H1 (cell line): ENCODE data around the gene HOMER1. TPM values are rescaled to one million over a fixed set of nuclear protein-coding genes. Genes with fewer than 3 reads are reported as not detected.

ENCODE experiments used
- CTCF ChIA-PET: fragments of 300-600 bp; sonication (Branson Sonifier 250); formaldehyde crosslinking; loops from one replicate; lab custom pipeline; 2021; ENCODE audit not compliant: partially characterized antibody; lab: Charles Lee
- POLR2A ChIA-PET: fragments of 300-600 bp; sonication (Branson Sonifier 250); formaldehyde crosslinking; loops from one replicate; lab custom pipeline; 2021; ENCODE audit warnings: inconsistent platforms; ENCODE audit not compliant: partially characterized antibody; lab: Charles Lee
- DNase-seq, 2 experiments: peaks; one replicate each; pipeline versions ENCODE4 v3.0.0 to v3.0.0-alpha.2; 2010 to 2022; ENCODE audit warnings: low spot score in 2 of 2, low read depth in 1 of 2, mixed read lengths in 1 of 2
- FAIRE-seq: peaks from 2 replicates; lab custom pipeline; 2011; peaks lifted over from hg19 to GRCh38; lab: Jason Lieb, UNC
- H2AFZ ChIP-seq: 2 replicates; pipeline ENCODE4 v1.8.1; 2012; ENCODE audit warnings: low read length, inconsistent platforms
- H2AK5ac ChIP-seq: 2 replicates; pipeline ENCODE4 v1.6.1; 2013; ENCODE audit warnings: low read depth, low read length
- H2BK120ac ChIP-seq: replicated peaks from 2 replicates; pipeline ENCODE3; 2013; ENCODE audit warnings: low read depth, low read length, inconsistent platforms
- H2BK12ac ChIP-seq: 2 replicates; pipeline ENCODE4 v1.6.1; 2013; ENCODE audit warnings: low read depth, low read length
- H2BK15ac ChIP-seq: 2 replicates; pipeline ENCODE4 v1.6.1; 2013; ENCODE audit warnings: low read length
- H2BK20ac ChIP-seq: 2 replicates; pipeline ENCODE4 v1.6.1; 2013; ENCODE audit warnings: low read length
- H2BK5ac ChIP-seq: 2 replicates; pipeline ENCODE4 v1.6.1; 2013; ENCODE audit warnings: low read depth, low read length
- H3K14ac ChIP-seq: 2 replicates; pipeline ENCODE4 v1.6.1; 2013; ENCODE audit warnings: inconsistent platforms; ENCODE audit not compliant: insufficient read length
- H3K18ac ChIP-seq: 2 replicates; pipeline ENCODE4 v1.6.1; 2013; ENCODE audit warnings: low read length; ENCODE audit errors: extremely low read depth
- H3K23ac ChIP-seq: 2 replicates; pipeline ENCODE4 v1.6.1; 2013; ENCODE audit warnings: inconsistent platforms; ENCODE audit not compliant: insufficient read length
- H3K23me2 ChIP-seq: 2 replicates; pipeline ENCODE4 v1.6.1; 2013; ENCODE audit warnings: low read depth, low read length
- H3K27ac ChIP-seq: 2 replicates; pipeline ENCODE4 v1.6.1; 2011; ENCODE audit warnings: low read depth, low read length, inconsistent platforms
- H3K27me3 ChIP-seq, 4 experiments: replicated peaks in 1 of 4; 1 replicate in 1 of 4; 2 replicates in 3 of 4; pipeline versions ENCODE4 v1.6.1 to v1.8.1; 2011 to 2013; ENCODE audit warnings: low read length in 3 of 4, mild to moderate bottlenecking in 3 of 4, inconsistent platforms in 2 of 4, mixed read lengths in 2 of 4, moderate library complexity in 1 of 4; ENCODE audit not compliant: control insufficient read depth in 3 of 4, insufficient read depth in 3 of 4; ENCODE audit errors: extremely low read depth in 1 of 4
- H3K36me3 ChIP-seq, 4 experiments: 2 replicates each; pipeline versions ENCODE4 v1.6.1 to v1.8.1; 2011 to 2013; ENCODE audit warnings: mild to moderate bottlenecking in 4 of 4, low read length in 3 of 4, moderate library complexity in 2 of 4, control low read depth in 1 of 4, inconsistent platforms in 1 of 4; ENCODE audit not compliant: insufficient read depth in 4 of 4, control insufficient read depth in 2 of 4
- H3K4ac ChIP-seq: replicated peaks from 2 replicates; pipeline ENCODE3; 2013; ENCODE audit warnings: low read length, low read depth, mixed read lengths, inconsistent platforms; ENCODE audit not compliant: insufficient read length
- H3K4me1 ChIP-seq, 4 experiments: replicated peaks in 1 of 4; 1 replicate in 1 of 4; 2 replicates in 3 of 4; pipeline versions ENCODE4 v1.6.1 to v1.8.1; 2011 to 2013; ENCODE audit warnings: low read length in 3 of 4, inconsistent platforms in 2 of 4, mixed read lengths in 1 of 4; ENCODE audit not compliant: insufficient read depth in 4 of 4, control insufficient read depth in 3 of 4
- H3K4me2 ChIP-seq, 2 experiments: 2 replicates each; pipeline versions ENCODE4 v1.6.1 to v1.8.1; 2011 to 2013; ENCODE audit warnings: low read depth in 2 of 2, low read length in 2 of 2, control low read depth in 1 of 2, inconsistent platforms in 1 of 2, mild to moderate bottlenecking in 1 of 2; ENCODE audit not compliant: insufficient read depth in 1 of 2
- H3K4me3 ChIP-seq, 4 experiments: fragments of 200-600, 300-600 bp in 1 of 4; sonication (generic), shearing (Covaris generic), sonication (Bioruptor Twin) in 1 of 4; 2 replicates each; pipeline versions ENCODE4 v1.5.1 to v1.8.1; 2011 to 2016; ENCODE audit warnings: low read length in 4 of 4, low read depth in 3 of 4, control low read depth in 2 of 4, inconsistent platforms in 2 of 4, mild to moderate bottlenecking in 2 of 4, mixed read lengths in 1 of 4, moderate library complexity in 1 of 4; ENCODE audit not compliant: insufficient read depth in 2 of 4; ENCODE audit errors: extremely low read depth in 1 of 4
- H3K56ac ChIP-seq: replicated peaks from 2 replicates; pipeline ENCODE3; 2013; ENCODE audit warnings: low read depth, mild to moderate bottlenecking, mixed read lengths, low read length, inconsistent platforms; ENCODE audit not compliant: insufficient read length
- H3K79me1 ChIP-seq: 2 replicates; pipeline ENCODE4 v1.6.1; 2013; ENCODE audit warnings: low read depth, low read length, control low read depth
- H3K79me2 ChIP-seq, 2 experiments: 2 replicates each; pipeline versions ENCODE4 v1.6.1 to v1.8.1; 2012 to 2013; ENCODE audit warnings: low read length in 2 of 2, mild to moderate bottlenecking in 2 of 2, inconsistent platforms in 1 of 2; ENCODE audit not compliant: insufficient read depth in 2 of 2, control insufficient read depth in 1 of 2
- H3K9ac ChIP-seq, 4 experiments: replicated peaks in 1 of 4; 1 replicate in 1 of 4; 2 replicates in 3 of 4; pipeline versions ENCODE4 v1.6.1 to v1.8.1; 2011 to 2013; ENCODE audit warnings: low read depth in 3 of 4, low read length in 3 of 4, control low read depth in 2 of 4, mild to moderate bottlenecking in 2 of 4, moderate library complexity in 2 of 4, inconsistent platforms in 1 of 4; ENCODE audit errors: extremely low read depth in 1 of 4
- H3K9me3 ChIP-seq, 2 experiments: 2 replicates each; pipeline versions ENCODE4 v1.6.1 to v1.8.1; 2012 to 2013; ENCODE audit warnings: mild to moderate bottlenecking in 2 of 2, moderate library complexity in 2 of 2, control low read depth in 1 of 2, inconsistent platforms in 1 of 2, low read depth in 1 of 2, low read length in 1 of 2, mixed read lengths in 1 of 2; ENCODE audit not compliant: insufficient read depth in 2 of 2
- H4K20me1 ChIP-seq, 2 experiments: replicated peaks in 1 of 2; 2 replicates each; pipeline versions ENCODE3 to v1.8.1; 2011 to 2013; ENCODE audit warnings: inconsistent platforms in 2 of 2, low read length in 2 of 2, mild to moderate bottlenecking in 1 of 2; ENCODE audit not compliant: insufficient read depth in 2 of 2, control insufficient read depth in 1 of 2
- H4K5ac ChIP-seq: 2 replicates; pipeline ENCODE4 v1.6.1; 2013; ENCODE audit warnings: low read length, low read depth, mixed read lengths, inconsistent platforms; ENCODE audit not compliant: insufficient read length
- H4K8ac ChIP-seq: 2 replicates; pipeline ENCODE4 v1.8.0; 2013; ENCODE audit warnings: mild to moderate bottlenecking, moderate library complexity, low read length, inconsistent platforms; ENCODE audit not compliant: insufficient read depth; ENCODE audit errors: extremely low read depth
- H4K91ac ChIP-seq: replicated peaks from 2 replicates; pipeline ENCODE3; 2013; ENCODE audit warnings: low read length, mixed read lengths, inconsistent platforms; ENCODE audit not compliant: insufficient read length
- ASH2L ChIP-seq: fragments of 200-600, 300-600 bp; sonication (generic); IDR thresholded peaks from one replicate; pipeline ENCODE4 v1.7.1; 2017; ENCODE audit warnings: low read length
- HDAC2 ChIP-seq, 2 experiments: fragments of 300-600 bp in 1 of 2; sonication (generic) in 1 of 2; IDR thresholded peaks; 2 replicates each; pipeline ENCODE4 v1.6.1; 2011 to 2012; ENCODE audit warnings: low read depth in 2 of 2, low read length in 2 of 2, mild to moderate bottlenecking in 2 of 2, moderate library complexity in 2 of 2, borderline replicate concordance in 1 of 2, inconsistent platforms in 1 of 2
- NRF1 ChIP-seq: IDR thresholded peaks from 2 replicates; pipeline ENCODE4 v1.6.1; 2011; ENCODE audit warnings: mild to moderate bottlenecking, low read depth, low read length, improper control_type of control experiment
- PHF8 ChIP-seq: fragments of 200-600 bp; sonication (generic); conservative IDR thresholded peaks from 2 replicates; pipeline ENCODE4 v1.7.1; 2012; ENCODE audit warnings: low read depth, mild to moderate bottlenecking, inconsistent platforms, low read length, moderate library complexity
- RXRA ChIP-seq: IDR thresholded peaks from 2 replicates; pipeline ENCODE4 v1.6.1; 2011; ENCODE audit warnings: low read depth, mild to moderate bottlenecking, low read length, moderate library complexity; ENCODE audit not compliant: insufficient read depth
- TBP ChIP-seq: IDR thresholded peaks from 2 replicates; pipeline ENCODE4 v1.6.1; 2011; ENCODE audit warnings: low read depth, low read length, improper control_type of control experiment
- WGBS, 2 experiments: shearing (Covaris generic) in 1 of 2; methylation state at CpG; one replicate each; pipeline versions ENCODE4 v1.1.6 to v1.1.7; 2013 to 2015; ENCODE audit warnings: low lambda C conversion rate in 2 of 2, mixed read lengths in 2 of 2, inconsistent platforms in 1 of 2, low coverage in 1 of 2, missing lambda C conversion rate in 1 of 2; ENCODE audit not compliant: insufficient replicate concordance in 2 of 2, insufficient coverage in 1 of 2, insufficient read length in 1 of 2; ENCODE audit errors: extremely low coverage in 1 of 2, missing lambda C conversion rate in 1 of 2; 5-methylcytosine and 5-hydroxymethylcytosine counted together
- polyA plus RNA-seq, 7 experiments: library from polyadenylated mRNA; depleted of rRNA in 3 of 7; stranded (reverse) in 5 of 7; unstranded in 2 of 7; fragments of >200 nt in 5 of 7; fragments of 200-250 nt in 2 of 7; gene quantifications; 1 replicate in 5 of 7; 2 replicates in 1 of 7; 4 replicates in 1 of 7; pipeline versions ENCODE4 v1.2.1 to v1.2.3, GENCODE V29; 2011 to 2013; ENCODE audit warnings: missing spikeins in 2 of 7, mixed read lengths in 2 of 7
- total RNA-seq: library from RNA; stranded (reverse); fragmentation: NEBNext Ultra II Directional; extraction: Animal tissue kit (Norgen Biotek cat#: 25700); gene quantifications from 2 replicates; pipeline ENCODE4 v1.2.1, GENCODE V29; 2021
- TF ChIP-seq, protein P1 (sequence below), 3 experiments: IDR thresholded peaks; 1 replicate in 2 of 3; 2 replicates in 1 of 3; pipeline versions ENCODE4 v1.5.1 to v1.6.1; 2011; ENCODE audit warnings: low read length in 3 of 3, mild to moderate bottlenecking in 3 of 3, inconsistent platforms in 2 of 3, low read depth in 1 of 3, moderate library complexity in 1 of 3; ENCODE audit not compliant: insufficient read depth in 1 of 3; ENCODE audit errors: control extremely low read depth in 1 of 3
- TF ChIP-seq, protein P2 (sequence below): IDR thresholded peaks from 2 replicates; pipeline ENCODE4 v1.6.1; 2011; ENCODE audit warnings: low read length, improper control_type of control experiment

Gene HOMER1
- total and polyA plus RNA-seq, 2 of the 8 experiments (the other 6 are each of a cell fraction or from before 2014, with no cell fraction given) = 6.4 to 57.9 TPM

DNA sequence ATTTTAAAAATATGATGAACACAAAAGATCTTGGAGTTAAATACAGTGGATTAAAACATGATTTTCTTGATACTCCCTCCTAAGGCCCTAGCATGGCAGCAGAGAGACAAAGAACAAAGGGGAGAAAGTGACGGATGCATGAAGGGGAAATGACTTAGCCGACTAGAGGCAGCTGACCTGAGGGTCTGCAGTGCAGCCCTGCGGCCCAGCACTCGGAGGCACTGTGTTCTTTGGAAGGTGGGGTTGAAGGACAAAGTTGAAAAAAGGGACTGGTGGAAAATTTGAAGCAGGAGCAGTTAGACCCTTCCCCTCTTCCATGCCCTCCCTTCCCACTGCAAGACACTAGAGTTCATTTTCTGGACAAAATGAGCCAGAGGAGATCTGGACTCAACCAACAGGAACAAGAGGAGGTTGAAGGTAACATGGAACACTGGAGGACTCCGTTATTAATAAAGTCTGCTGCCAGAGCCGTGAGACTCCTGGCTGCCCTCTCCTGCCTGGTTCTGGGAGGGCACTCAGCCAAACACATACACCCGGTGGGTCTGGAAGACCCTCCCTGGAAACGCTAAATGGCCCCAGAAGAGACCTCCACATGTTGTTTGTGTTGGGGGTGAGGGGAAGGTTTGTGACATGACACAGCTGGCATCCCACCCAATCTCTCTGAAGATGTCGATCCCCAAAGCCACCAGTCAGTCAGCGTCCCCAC, 179.9 kb downstream of the HOMER1 start:
- DNase-seq (no peak), FAIRE-seq (no peak)
- Histone ChIP-seq H3K36me3 (no peaks in the 10 kb centered on the region), H3K4me1 (no peaks in the 10 kb centered on the region; a peak in 1 of 7 replicates), H2AFZ (peak overlapping the region; percentile 91; the same call in 1 of the 2 replicates), H3K14ac (no peak overlapping the region), H2AK5ac (no peak overlapping the region), H3K79me1 (no peaks in the 10 kb centered on the region), H3K56ac (no peak overlapping the region), H3K27me3 (no peaks in the 10 kb centered on the region), H3K27ac (no peak overlapping the region), H3K18ac (no peak overlapping the region), H2BK15ac (no peak overlapping the region), H3K23ac (no peak overlapping the region), H3K4ac (no peak overlapping the region), H3K9ac (no peak overlapping the region), H2BK12ac (no peak overlapping the region), H4K91ac (no peak overlapping the region), H2BK5ac (no peak overlapping the region), H3K4me2 (no peak overlapping the region), H3K4me3 (no peak overlapping the region), H3K79me2 (no peaks in the 10 kb centered on the region), H2BK20ac (no peak overlapping the region), H4K8ac (no peak overlapping the region), H2BK120ac (no peak overlapping the region), H4K20me1 (no peaks in the 10 kb centered on the region), H3K9me3 (no peaks in the 10 kb centered on the region), H3K23me2 (no peaks in the 10 kb centered on the region; the same call in 1 of the 2 replicates), H4K5ac (no peak overlapping the region)
- WGBS, 2 experiments = 84% methylated on average over 10 of the region's 10 CpGs; no CpG with 5 or more reads in 1 of the 2 experiments
- ChIA-PET POLR2A (interaction anchor here (1.1 kb wide), 1 partner anchor 72 kb away, joined by 3 read pairs; no protein-coding TSS in a partner anchor), CTCF (interaction anchor here (0.6 to 1.7 kb wide), 9 partner anchors 9 to 311 kb away, joined by 3 to 7 read pairs (median 3); no protein-coding TSS in a partner anchor)
- TF ChIP-seq, protein P1, sequence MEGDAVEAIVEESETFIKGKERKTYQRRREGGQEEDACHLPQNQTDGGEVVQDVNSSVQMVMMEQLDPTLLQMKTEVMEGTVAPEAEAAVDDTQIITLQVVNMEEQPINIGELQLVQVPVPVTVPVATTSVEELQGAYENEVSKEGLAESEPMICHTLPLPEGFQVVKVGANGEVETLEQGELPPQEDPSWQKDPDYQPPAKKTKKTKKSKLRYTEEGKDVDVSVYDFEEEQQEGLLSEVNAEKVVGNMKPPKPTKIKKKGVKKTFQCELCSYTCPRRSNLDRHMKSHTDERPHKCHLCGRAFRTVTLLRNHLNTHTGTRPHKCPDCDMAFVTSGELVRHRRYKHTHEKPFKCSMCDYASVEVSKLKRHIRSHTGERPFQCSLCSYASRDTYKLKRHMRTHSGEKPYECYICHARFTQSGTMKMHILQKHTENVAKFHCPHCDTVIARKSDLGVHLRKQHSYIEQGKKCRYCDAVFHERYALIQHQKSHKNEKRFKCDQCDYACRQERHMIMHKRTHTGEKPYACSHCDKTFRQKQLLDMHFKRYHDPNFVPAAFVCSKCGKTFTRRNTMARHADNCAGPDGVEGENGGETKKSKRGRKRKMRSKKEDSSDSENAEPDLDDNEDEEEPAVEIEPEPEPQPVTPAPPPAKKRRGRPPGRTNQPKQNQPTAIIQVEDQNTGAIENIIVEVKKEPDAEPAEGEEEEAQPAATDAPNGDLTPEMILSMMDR (IDR thresholded peaks at IDR 0.05; ENCODE audit: control extremely low read depth in 1 of 3, insufficient read depth in 1 of 3, low read depth in 1 of 3, low read length in 3 of 3) = peak; percentile 46 to 56 (median 55)
- TF ChIP-seq NRF1 (no peak), PHF8 (no peak), RXRA (no peak), ASH2L (no peak), HDAC2 (IDR thresholded peaks at IDR 0.05; ENCODE audit: borderline replicate concordance in 1 of 2, low read depth in 2 of 2, low read length in 2 of 2) (no peak), TBP (no peak)
- TF ChIP-seq, protein P2, sequence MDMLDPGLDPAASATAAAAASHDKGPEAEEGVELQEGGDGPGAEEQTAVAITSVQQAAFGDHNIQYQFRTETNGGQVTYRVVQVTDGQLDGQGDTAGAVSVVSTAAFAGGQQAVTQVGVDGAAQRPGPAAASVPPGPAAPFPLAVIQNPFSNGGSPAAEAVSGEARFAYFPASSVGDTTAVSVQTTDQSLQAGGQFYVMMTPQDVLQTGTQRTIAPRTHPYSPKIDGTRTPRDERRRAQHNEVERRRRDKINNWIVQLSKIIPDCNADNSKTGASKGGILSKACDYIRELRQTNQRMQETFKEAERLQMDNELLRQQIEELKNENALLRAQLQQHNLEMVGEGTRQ = no peak
